GM23338 (cell line): ENCODE measurements around the gene BIRC5. TPM values are rescaled to one million over a fixed set of nuclear protein-coding genes. Genes with fewer than 3 reads are reported as not detected.

Experiments
- ATAC-seq: fragments of 200-7000 bp; cut with Tn5 transposase; 3 replicates; pipeline ENCODE4 v1.9.1; 2020
- DNase-seq: peaks from one replicate; pipeline ENCODE4 v3.0.0-alpha.2; 2015; ENCODE audit warnings: low spot score
- H2AFZ ChIP-seq: fragments of 200-600 bp; sonication (generic); 2 replicates; pipeline ENCODE4 v1.8.0; 2016; ENCODE audit warnings: antibody characterized with exemption, mild to moderate bottlenecking, moderate library complexity
- H3F3A ChIP-seq: fragments of 200-600 bp; sonication (generic); replicated peaks from 2 replicates; pipeline ENCODE4 v1.8.0; 2017; ENCODE audit warnings: antibody characterized with exemption, mixed run types, low read depth
- H3K27ac ChIP-seq: fragments of 200-600 bp; sonication (generic); 2 replicates; pipeline ENCODE4 v1.6.1; 2016; ENCODE audit warnings: low read depth
- H3K27me3 ChIP-seq: fragments of 200-600 bp; sonication (generic); 2 replicates; pipeline ENCODE4 v1.8.0; 2016; ENCODE audit warnings: mild to moderate bottlenecking, mixed run types, moderate library complexity; ENCODE audit not compliant: insufficient read depth
- H3K36me3 ChIP-seq: fragments of 200-600 bp; sonication (generic); 2 replicates; pipeline ENCODE4 v1.8.0; 2016; ENCODE audit warnings: mild to moderate bottlenecking; ENCODE audit not compliant: insufficient read depth
- H3K4me1 ChIP-seq: fragments of 200-600 bp; sonication (generic); 2 replicates; pipeline ENCODE4 v1.8.0; 2016; ENCODE audit warnings: mild to moderate bottlenecking, moderate library complexity; ENCODE audit not compliant: insufficient read depth
- H3K4me2 ChIP-seq: fragments of 200-600 bp; sonication (generic); 2 replicates; pipeline ENCODE4 v1.7.1; 2017; ENCODE audit warnings: mixed run types
- H3K4me3 ChIP-seq: fragments of 200-600 bp; sonication (generic); 2 replicates; pipeline ENCODE4 v1.6.1; 2016; ENCODE audit warnings: mixed run types
- H3K79me2 ChIP-seq: fragments of 200-600 bp; sonication (generic); replicated peaks from 2 replicates; pipeline ENCODE4 v1.8.0; 2017; ENCODE audit warnings: mild to moderate bottlenecking; ENCODE audit not compliant: insufficient read depth
- H3K9me2 ChIP-seq: fragments of 200-600 bp; sonication (generic); 2 replicates; pipeline ENCODE4 v1.8.0; 2017; ENCODE audit not compliant: insufficient read depth
- H4K20me1 ChIP-seq: fragments of 200-600 bp; sonication (generic); replicated peaks from 2 replicates; pipeline ENCODE4 v1.8.0; 2017; ENCODE audit warnings: mild to moderate bottlenecking; ENCODE audit not compliant: insufficient read depth
- H3K27ac Mint-ChIP-seq: 2 replicates; pipeline ENCODE4 v1.8.0; 2020; ENCODE audit warnings: inconsistent platforms, mild to moderate bottlenecking, moderate library complexity, mixed read lengths
- H3K27me3 Mint-ChIP-seq: 3 replicates; pipeline ENCODE4 v1.8.0; 2022; ENCODE audit warnings: low read depth, mild to moderate bottlenecking, moderate library complexity, mixed read lengths, inconsistent platforms; ENCODE audit not compliant: insufficient read depth, poor library complexity
- H3K36me3 Mint-ChIP-seq: 3 replicates; pipeline ENCODE4 v1.8.0; 2021; ENCODE audit warnings: low read depth, mild to moderate bottlenecking, inconsistent platforms, moderate library complexity, mixed read lengths
- H3K4me1 Mint-ChIP-seq: 3 replicates; pipeline ENCODE4 v1.8.0; 2020; ENCODE audit warnings: mild to moderate bottlenecking, inconsistent platforms, mixed read lengths
- H3K4me3 Mint-ChIP-seq: 3 replicates; pipeline ENCODE4 v1.8.0; 2021; ENCODE audit warnings: moderate library complexity, mild to moderate bottlenecking, inconsistent platforms, mixed read lengths
- H3K9me3 Mint-ChIP-seq: 3 replicates; pipeline ENCODE4 v1.8.0; 2020; ENCODE audit warnings: moderate library complexity, mild to moderate bottlenecking, inconsistent platforms, mixed read lengths
- CREB1 ChIP-seq: fragments of 250-450 bp; sonication (Bioruptor Pico); IDR thresholded peaks from 2 replicates; pipeline ENCODE4 v1.5.0; 2020; ENCODE audit warnings: low read depth, mild to moderate bottlenecking, moderate library complexity
- POLR2AphosphoS5 ChIP-seq: IDR thresholded peaks from 2 replicates; pipeline ENCODE4 v1.6.1; 2016; ENCODE audit warnings: antibody characterized with exemption, low read depth
- polyA plus RNA-seq: library from polyadenylated mRNA; unstranded; fragments of >200 nt; fragmentation: Nextera tagmentation; extraction: Ambion mirVana; gene quantifications from 2 replicates; pipeline ENCODE4 v1.2.1, GENCODE V29; 2016
- total RNA-seq: library from RNA; depleted of rRNA; stranded (reverse); fragments of >200 nt; shearing (Covaris generic); gene quantifications from 2 replicates; pipeline ENCODE4 v1.2.3, GENCODE V29; 2014
- TF ChIP-seq, protein P1 (sequence below), 2 experiments: fragments of 200-600 bp in 1 of 2; sonication (generic) in 1 of 2; conservative IDR thresholded peaks; 2 replicates each; pipeline versions ENCODE4 v1.5.1 to v1.6.1; 2016 to 2017; ENCODE audit warnings: antibody characterized with exemption in 2 of 2, low read depth in 2 of 2, mild to moderate bottlenecking in 2 of 2, moderate library complexity in 1 of 2
- TF ChIP-seq, protein P2 (sequence below): IDR thresholded peaks from 2 replicates; pipeline ENCODE4 v1.6.1; 2016; ENCODE audit warnings: antibody characterized with exemption
- TF ChIP-seq, protein P3 (sequence below): IDR thresholded peaks from one replicate; pipeline ENCODE4 v1.6.1; 2018; ENCODE audit warnings: antibody characterized with exemption; ENCODE audit not compliant: unreplicated experiment

The BIRC5 gene
- total and polyA plus RNA-seq, 2 experiments from 2014 or later, result 89.7 to 111 TPM

DNA sequence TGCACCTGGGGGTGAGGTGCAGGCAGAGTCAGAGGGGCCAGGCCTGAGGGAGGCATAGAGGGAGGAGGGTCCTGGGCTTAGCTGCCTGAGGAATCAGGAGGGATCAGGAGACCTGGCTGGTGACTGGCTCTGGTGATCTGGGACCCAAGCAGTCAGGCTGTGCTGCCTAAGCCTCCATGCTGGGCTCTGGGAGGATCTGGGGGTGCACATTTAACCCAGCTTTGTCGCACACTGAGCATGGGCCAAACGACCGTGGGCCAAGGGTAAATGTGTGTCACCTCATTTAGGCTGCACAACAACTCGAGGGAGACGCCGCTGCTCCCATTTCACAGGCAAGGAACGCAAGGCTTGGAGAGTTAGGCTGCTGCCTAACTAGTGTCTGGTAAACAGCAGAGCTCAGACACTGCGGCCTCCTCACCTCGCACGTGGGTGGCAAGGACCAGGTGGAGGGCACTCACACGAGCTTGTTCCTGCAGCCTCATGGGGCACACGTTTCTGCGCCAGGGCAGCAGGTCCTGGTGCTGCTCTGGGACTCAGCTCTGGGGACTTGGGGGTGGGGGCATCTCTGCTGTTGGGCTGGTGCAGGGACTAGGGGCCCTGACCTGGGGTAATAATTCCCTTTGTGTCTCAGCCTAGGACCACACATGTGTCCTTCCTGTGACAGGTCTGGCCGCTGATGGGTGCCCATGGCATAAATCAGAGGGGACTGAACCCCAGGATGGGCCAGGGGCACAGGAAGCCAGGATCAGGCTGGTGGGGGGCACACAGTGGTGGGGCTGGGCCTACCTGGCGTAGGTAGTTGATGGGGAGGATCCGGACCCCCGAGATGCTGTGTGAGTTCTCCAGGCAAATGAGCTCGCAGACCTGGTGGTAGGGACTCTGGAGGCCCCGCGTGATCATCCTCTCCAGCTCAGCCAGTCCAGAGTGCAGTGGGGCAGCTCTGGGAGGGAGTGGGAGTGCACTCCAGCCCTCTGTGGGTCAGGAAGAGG lies 36.1 kb downstream of the BIRC5 start:
- Mint-ChIP-seq H3K4me1 (peaks cover 26% of the 10 kb centered on the region; the same call in 2 of the 3 replicates), H3K27ac (no peak overlapping the region), H3K27me3 (peaks cover 21% of the 10 kb centered on the region), H3K9me3 (peaks cover 7% of the 10 kb centered on the region; the same call in 2 of the 3 replicates), H3K4me3 (no peak overlapping the region), H3K36me3 (peaks cover 3% of the 10 kb centered on the region; the same call in 1 of the 3 replicates)
- no peak overlapping the region for H3K27ac ChIP-seq
- H3K27me3 ChIP-seq, result no peaks in the 10 kb centered on the region
- H4K20me1 ChIP-seq, result no peaks in the 10 kb centered on the region
- no peaks in the 10 kb centered on the region for H3K9me2 ChIP-seq
- no peak for DNase-seq
- H3K4me2 ChIP-seq, result peak overlapping the region; percentile 42; the same call in 1 of the 2 replicates
- peaks cover 7% of the 10 kb centered on the region for H3F3A ChIP-seq
- H3K36me3 ChIP-seq, result no peaks in the 10 kb centered on the region
- peaks cover 12% of the 10 kb centered on the region for H3K4me1 ChIP-seq
- H3K79me2 ChIP-seq, result no peaks in the 10 kb centered on the region
- H3K4me3 ChIP-seq, result peak overlapping the region; percentile 40; the same call in 1 of the 2 replicates
- TF ChIP-seq POLR2AphosphoS5, result no peak
- H2AFZ ChIP-seq, result no peak overlapping the region; the same call in 1 of the 2 replicates
- ATAC-seq, result no peak

DNA sequence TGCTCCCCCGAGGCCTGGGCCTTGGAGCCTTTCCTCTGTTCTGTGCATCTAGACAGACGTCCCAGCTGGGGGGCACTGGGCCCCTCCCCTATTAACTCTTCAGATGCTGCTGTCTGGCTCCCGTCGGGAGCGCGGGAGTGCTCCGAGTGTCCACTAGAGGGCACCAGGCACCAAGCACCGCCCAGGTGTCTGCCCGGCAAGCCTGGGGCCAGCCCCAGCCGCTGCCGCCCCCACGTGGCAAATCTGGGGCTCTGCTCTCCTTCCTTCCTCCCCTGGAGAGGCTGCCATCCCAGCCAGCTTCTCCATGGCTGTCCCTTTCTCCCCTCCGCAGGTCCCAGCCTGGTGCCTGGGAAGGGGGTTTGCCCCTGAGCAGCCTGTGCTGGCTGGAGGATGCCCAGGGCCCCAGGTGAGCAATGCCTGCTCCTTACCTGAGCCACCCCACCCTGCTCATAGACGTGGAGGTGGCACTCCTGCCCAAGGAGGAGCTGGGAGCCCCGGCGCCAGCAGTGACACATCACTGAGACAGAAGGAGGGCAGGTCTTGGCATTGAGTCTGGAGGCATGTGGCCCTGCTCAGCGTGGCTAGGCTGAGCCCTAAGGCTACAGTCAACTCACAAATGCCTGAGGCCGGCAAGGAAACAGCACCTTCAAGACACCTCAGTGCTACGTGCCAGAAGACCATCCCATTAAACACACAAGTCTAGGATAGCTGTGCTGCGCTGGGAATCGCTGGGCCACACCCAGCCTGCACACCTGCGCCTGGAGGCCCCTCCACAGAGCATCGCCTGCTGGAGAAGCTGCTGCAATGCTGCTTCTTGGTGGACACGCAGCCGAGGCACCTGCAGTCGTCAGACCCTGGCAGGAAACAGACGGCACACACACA lies 37.1 kb downstream of the BIRC5 start:
- Histone ChIP-seq H3K4me1 (peaks cover 12% of the 10 kb centered on the region), H3K4me2 (peak overlapping the region; percentile 43; the same call in 1 of the 2 replicates), H3K27ac (no peak overlapping the region), H3K79me2 (no peaks in the 10 kb centered on the region), H3K27me3 (no peaks in the 10 kb centered on the region), H2AFZ (no peak overlapping the region; the same call in 1 of the 2 replicates), H3K4me3 (peak overlapping the region; percentile 40; the same call in 1 of the 2 replicates), H4K20me1 (no peaks in the 10 kb centered on the region), H3K36me3 (no peaks in the 10 kb centered on the region), H3K9me2 (no peaks in the 10 kb centered on the region), H3F3A (peaks cover 7% of the 10 kb centered on the region)
- H3K9me3 Mint-ChIP-seq, result peaks cover 3% of the 10 kb centered on the region; the same call in 1 of the 3 replicates
- TF ChIP-seq, protein P1, sequence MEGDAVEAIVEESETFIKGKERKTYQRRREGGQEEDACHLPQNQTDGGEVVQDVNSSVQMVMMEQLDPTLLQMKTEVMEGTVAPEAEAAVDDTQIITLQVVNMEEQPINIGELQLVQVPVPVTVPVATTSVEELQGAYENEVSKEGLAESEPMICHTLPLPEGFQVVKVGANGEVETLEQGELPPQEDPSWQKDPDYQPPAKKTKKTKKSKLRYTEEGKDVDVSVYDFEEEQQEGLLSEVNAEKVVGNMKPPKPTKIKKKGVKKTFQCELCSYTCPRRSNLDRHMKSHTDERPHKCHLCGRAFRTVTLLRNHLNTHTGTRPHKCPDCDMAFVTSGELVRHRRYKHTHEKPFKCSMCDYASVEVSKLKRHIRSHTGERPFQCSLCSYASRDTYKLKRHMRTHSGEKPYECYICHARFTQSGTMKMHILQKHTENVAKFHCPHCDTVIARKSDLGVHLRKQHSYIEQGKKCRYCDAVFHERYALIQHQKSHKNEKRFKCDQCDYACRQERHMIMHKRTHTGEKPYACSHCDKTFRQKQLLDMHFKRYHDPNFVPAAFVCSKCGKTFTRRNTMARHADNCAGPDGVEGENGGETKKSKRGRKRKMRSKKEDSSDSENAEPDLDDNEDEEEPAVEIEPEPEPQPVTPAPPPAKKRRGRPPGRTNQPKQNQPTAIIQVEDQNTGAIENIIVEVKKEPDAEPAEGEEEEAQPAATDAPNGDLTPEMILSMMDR (conservative IDR thresholded peaks at IDR 0.05; ENCODE audit: low read depth in 2 of 2), result peak; percentile 97 to 100
- peak; percentile 61; the same call in 1 of the 2 replicates for TF ChIP-seq CREB1
- TF ChIP-seq, protein P2, sequence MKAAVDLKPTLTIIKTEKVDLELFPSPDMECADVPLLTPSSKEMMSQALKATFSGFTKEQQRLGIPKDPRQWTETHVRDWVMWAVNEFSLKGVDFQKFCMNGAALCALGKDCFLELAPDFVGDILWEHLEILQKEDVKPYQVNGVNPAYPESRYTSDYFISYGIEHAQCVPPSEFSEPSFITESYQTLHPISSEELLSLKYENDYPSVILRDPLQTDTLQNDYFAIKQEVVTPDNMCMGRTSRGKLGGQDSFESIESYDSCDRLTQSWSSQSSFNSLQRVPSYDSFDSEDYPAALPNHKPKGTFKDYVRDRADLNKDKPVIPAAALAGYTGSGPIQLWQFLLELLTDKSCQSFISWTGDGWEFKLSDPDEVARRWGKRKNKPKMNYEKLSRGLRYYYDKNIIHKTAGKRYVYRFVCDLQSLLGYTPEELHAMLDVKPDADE, result 0 out of 2 replicates have a peak, but pooled peaks have one; percentile 33
- TF ChIP-seq, protein P3, sequence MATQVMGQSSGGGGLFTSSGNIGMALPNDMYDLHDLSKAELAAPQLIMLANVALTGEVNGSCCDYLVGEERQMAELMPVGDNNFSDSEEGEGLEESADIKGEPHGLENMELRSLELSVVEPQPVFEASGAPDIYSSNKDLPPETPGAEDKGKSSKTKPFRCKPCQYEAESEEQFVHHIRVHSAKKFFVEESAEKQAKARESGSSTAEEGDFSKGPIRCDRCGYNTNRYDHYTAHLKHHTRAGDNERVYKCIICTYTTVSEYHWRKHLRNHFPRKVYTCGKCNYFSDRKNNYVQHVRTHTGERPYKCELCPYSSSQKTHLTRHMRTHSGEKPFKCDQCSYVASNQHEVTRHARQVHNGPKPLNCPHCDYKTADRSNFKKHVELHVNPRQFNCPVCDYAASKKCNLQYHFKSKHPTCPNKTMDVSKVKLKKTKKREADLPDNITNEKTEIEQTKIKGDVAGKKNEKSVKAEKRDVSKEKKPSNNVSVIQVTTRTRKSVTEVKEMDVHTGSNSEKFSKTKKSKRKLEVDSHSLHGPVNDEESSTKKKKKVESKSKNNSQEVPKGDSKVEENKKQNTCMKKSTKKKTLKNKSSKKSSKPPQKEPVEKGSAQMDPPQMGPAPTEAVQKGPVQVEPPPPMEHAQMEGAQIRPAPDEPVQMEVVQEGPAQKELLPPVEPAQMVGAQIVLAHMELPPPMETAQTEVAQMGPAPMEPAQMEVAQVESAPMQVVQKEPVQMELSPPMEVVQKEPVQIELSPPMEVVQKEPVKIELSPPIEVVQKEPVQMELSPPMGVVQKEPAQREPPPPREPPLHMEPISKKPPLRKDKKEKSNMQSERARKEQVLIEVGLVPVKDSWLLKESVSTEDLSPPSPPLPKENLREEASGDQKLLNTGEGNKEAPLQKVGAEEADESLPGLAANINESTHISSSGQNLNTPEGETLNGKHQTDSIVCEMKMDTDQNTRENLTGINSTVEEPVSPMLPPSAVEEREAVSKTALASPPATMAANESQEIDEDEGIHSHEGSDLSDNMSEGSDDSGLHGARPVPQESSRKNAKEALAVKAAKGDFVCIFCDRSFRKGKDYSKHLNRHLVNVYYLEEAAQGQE, result no peak
- H3K27me3 Mint-ChIP-seq, result peaks cover 21% of the 10 kb centered on the region
- H3K27ac Mint-ChIP-seq, result peak overlapping the region; percentile 23; the same call in 1 of the 2 replicates
- no peaks in the 10 kb centered on the region for H3K36me3 Mint-ChIP-seq
- DNase-seq, result peak; percentile 93
- no peak overlapping the region for H3K4me3 Mint-ChIP-seq
- ATAC-seq, result peak; percentile 78
- peaks cover 27% of the 10 kb centered on the region; the same call in 2 of the 3 replicates for H3K4me1 Mint-ChIP-seq
